Uterus (tissue), 2 donors: ENCODE results near the gene TSSK6.

Source experiments
- POLR2A ChIP-seq, 2 donors: fragments of 450-650 bp; IDR thresholded peaks; one replicate each; pipeline ENCODE4 v1.6.1; 2016; ENCODE audit warnings: antibody characterized with exemption in 2 of 2, mild to moderate bottlenecking in 1 of 2, moderate library complexity in 1 of 2
- TF ChIP-seq, protein P1 (sequence below), 4 experiments: fragments of 200-600 bp in 2 of 4; fragments of 450-650 bp in 2 of 4; sonication (generic) in 2 of 4; IDR thresholded peaks; one replicate each; pipeline ENCODE4 v1.5.1; 2016 to 2019; ENCODE audit warnings: antibody characterized with exemption in 4 of 4, mild to moderate bottlenecking in 2 of 4, moderate library complexity in 1 of 4

DNA sequence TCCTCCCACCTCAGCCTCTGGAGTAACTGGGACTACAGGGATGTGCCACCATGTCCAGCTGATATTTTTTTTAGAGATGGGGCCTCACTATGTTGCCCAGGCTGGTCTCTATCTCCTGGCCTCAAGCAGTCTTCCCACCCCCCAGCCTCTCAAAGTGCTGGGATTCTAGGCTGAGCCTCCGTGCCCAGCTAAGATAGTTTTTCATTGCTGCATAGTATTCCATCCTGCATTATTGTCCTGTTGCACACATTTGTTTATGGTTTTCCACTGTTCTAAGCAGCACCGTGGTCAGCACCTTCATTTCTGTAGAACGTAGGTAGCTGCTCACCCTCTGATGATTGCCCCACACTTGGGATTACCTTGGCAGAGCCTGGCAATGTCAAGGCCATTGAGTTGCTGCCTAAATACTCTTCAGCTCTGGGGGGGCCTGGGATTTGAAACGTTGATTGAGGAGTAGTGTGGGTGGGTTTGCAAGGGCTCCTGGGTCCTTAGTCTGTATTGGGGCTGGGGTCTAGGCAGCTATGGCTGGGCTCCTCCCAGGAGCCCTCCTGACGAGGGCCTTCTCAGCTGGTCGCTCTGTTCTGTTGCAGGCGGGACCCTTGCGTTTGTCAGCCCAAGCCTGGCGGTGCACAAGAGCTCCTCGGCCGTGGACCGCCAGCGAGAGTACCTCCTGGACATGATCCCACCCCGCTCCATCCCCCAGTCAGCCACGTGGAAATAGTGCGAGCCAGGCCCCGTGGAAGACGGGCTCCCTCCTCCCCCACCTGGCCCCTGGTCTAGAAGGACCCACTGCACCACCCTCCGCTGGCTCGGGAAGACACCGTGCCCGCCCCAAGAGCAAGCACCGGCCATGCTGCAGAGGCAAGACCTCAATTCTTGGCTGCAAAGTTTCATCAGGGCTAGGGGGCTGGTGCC, 10.3 kb downstream of the TSSK6 start:
- TF ChIP-seq, protein P1, sequence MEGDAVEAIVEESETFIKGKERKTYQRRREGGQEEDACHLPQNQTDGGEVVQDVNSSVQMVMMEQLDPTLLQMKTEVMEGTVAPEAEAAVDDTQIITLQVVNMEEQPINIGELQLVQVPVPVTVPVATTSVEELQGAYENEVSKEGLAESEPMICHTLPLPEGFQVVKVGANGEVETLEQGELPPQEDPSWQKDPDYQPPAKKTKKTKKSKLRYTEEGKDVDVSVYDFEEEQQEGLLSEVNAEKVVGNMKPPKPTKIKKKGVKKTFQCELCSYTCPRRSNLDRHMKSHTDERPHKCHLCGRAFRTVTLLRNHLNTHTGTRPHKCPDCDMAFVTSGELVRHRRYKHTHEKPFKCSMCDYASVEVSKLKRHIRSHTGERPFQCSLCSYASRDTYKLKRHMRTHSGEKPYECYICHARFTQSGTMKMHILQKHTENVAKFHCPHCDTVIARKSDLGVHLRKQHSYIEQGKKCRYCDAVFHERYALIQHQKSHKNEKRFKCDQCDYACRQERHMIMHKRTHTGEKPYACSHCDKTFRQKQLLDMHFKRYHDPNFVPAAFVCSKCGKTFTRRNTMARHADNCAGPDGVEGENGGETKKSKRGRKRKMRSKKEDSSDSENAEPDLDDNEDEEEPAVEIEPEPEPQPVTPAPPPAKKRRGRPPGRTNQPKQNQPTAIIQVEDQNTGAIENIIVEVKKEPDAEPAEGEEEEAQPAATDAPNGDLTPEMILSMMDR (IDR thresholded peaks at IDR 0.05): no peak
- TF ChIP-seq POLR2A (IDR thresholded peaks at IDR 0.05): no peak
